RKO (cell line): ENCODE data around the gene BDH1.

Experiments used
- DNase-seq: peaks from one replicate; pipeline ENCODE4 v3.0.0-alpha.2; 2016; ENCODE audit warnings: low spot score

The BDH1 gene

DNA sequence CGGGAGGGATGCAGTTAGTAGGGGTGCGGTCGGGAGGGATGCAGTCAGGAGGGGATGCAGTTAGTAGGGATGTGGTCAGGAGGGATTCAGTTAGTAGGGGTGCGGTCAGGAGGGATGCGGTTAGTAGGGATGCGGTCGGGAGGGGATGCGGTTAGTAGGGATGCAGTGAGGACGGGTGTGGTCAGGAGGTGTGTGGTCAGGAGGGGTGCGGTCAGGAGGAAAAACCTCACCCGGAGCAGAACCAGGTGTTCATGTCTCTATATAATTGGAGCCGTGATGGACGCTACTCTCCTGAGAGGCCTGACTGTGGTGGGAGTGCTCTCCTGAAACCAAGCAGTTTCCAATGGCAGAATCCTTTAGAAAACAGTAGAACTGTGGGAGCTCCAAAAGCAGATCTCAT is 95.8 kb downstream of the BDH1 start:
- DNase-seq, result no peak
